HG02981 (cell line): ENCODE results near the gene SPEM3.

Source experiments
- ATAC-seq: cut with Tn5 transposase; IDR thresholded peaks from one replicate; pipeline ENCODE4 v1.9.1; 2021; ENCODE audit warnings: mild to moderate bottlenecking, moderate library complexity; ENCODE audit not compliant: unreplicated experiment

Gene SPEM3

DNA sequence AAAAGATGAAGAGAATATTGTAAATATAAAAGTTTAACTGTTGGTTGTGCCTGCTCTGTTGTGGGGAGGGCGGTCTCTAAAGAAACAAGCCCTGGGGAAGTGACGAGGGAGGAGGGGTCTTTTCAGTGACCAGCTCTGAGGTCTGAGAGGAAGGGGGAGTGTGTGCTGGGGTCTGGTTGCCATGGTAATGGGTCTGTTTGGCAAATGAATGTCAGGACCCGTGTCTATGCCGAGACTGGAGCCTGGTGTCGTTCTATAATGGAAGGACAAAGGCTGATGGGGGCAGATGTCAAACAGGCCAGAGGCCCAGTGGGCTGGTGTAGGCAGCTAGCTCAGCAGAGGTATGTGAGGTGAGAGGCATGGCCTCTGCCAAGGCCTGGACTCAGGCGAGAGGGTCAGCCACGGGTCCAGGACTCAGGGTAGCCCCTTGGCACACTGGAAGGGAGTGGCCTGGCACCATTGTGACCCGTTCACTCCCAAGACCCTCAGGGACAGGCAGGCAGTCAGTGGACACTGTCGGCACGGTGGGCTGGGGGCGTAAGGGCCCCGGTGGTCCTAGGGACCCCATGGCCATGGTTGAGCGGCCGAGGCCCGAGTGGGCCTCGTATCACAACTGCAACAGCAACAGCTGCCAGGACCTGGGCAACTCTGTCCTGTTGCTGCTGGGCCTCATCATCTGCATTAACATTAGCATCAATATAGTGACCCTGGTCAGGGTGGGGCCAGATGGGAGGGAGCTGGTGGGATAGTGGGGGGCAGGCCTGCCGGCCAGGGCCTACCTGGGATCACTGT is 8.6 kb upstream of the SPEM3 start, which contains the start of gene SPEM1:
Gene SPEM1 (plus strand): TSS at position 506 of the 792 bp plus-strand sequence. CDS start 61 bp downstream, at position 567.
- no peak for ATAC-seq

DNA sequence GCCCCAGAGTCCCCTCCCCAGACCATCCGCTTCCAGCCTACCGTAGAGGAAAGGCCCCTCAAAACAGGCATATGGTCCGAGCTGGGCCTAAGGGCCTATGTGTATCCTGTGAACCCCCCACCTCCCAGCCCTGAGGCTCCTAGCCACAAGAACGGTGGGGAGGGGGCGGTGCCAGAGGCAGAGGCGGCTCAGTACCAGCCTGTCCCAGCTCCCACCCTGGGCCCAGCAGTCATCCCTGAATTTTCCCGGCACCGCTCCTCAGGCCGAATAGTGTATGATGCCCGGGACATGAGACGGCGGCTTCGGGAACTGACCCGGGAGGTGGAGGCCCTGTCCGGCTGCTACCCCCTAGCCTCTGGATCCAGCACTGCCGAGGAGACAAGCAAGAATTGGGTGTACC is 7.5 kb upstream of the SPEM3 start:
- no peak for ATAC-seq

DNA sequence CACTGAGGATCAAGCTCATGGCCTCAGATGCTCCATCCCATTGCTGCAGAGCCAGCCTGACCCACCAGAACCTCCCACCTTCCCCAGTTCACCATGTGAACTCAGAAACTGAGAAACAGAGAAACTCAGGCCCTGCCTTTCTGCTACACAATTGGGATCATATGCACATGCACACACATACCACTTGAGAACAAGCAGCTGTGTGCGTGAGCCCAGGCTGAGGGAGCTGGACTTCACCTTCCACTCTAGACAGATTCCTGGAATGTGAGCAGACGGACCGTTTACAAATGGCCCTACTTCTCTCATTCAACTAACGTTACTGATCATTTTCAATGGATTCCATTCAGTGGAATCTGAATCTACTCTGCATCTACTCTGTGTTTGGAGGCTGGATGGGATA is 5.0 kb upstream of the SPEM3 start:
- no peak for ATAC-seq

DNA sequence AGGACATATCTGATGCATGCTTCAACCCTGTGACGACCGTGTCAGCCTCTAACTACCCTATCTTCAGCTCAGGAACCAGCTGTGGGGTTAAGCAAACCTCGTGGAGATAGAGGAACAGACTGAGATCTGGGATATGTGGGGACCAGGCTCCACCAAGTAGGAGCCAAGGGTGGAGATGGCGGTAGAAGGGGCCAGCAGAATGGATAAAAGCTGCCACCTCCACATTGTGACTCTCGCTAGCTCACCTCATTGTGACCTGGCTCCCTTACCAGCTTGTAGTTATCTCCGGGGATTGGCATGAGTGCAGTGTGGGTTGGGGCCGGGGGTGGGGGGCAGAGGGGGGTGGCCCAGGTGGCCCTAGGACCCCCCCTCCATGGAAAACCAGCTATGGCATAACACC is 3.3 kb upstream of the SPEM3 start, which contains the start of gene SPEM2:
Gene SPEM2 (plus strand): TSS at position 301 of the 400 bp plus-strand sequence. CDS start 73 bp downstream, at position 374.
- ATAC-seq = no peak

DNA sequence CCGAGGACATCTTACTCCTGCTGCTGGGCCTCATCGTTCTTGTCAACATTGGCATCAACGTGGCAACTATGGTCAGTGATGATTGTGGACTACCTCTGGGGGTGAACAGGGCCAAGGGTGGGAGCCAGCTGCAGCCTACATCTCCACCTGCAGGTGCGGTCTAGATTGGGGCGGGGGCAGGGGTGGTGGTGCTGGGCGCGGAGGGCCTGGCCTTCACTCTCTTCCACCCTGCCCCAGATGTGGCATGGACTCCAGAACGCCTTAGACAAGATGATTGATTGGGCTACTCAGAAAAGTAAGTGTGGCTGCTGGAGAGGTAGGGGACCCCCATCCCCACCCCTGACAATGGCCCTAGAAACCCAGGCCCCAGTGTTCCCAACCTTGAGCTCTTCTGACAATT is 2.9 kb upstream of the SPEM3 start:
- no peak for ATAC-seq

DNA sequence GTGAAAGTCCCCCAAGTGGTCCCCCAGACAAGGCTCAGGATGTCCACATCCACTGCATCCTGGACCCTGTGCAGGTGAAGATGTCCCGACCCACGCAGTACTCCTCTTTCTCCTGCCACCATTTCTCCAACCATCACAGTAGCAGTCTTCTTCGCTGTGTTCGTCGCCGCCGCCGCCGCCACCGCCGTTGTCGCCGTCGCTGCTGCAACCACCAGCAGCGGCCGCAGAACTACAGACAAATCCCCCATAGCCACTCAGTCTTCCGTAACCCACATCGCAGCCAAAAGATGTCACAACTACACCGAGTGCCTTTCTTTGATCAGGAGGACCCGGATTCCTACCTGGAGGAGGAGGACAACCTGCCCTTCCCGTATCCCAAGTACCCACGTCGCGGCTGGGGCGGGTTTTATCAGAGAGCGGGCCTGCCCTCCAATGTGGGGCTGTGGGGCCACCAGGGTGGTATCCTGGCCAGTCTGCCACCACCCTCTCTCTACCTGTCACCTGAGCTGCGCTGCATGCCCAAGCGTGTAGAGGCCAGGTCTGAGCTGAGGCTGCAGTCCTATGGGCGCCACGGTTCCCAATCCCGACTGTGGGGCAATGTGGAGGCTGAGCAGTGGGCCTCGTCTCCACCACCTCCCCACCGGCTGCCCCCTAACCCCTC is 2.3 kb upstream of the SPEM3 start:
- ATAC-seq = no peak

DNA sequence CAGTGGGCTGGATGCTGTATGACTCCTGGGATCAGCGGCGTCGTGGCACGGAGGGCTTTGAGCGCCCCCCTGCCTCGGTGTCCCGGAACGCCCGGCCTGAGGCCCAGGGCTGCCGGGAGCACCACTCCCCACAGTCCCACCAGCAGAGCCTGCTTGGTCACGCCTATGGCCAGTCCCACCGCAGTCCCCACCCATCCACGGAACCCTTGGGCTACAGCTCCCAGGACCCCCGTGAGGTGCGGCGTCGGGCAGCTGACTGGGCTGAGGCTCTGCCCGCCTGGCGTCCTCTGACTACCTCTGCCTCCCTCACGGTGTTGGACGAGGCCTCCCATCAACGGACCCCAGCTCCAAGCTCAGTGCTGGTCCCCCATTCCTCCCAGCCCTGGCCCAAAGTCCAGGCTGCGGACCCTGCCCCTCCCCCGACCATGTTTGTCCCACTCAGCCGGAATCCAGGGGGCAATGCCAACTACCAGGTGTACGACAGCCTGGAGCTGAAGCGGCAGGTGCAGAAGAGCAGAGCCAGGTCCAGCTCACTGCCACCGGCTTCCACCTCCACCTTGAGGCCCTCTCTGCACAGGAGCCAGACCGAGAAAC is 1.7 kb upstream of the SPEM3 start:
- no peak for ATAC-seq

DNA sequence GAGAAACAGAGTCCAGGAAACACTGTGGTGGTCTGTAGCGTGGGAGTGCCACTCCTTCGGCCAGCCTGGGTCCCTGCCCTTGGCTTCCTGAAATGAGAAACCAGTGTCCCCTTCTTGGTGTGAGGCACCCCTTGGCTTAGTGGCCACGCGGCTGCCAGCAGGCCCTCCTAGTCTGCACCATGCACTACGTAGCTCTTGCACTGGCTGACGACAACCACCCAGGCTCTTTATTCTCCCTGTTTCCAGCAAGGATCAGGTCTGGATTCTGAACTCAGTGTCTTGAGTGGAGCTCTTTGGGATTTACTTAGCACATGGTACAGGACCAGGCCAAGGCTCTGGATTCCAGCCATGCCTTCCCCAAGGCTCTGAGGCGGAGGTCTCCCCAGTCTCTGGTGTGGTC is 1.1 kb upstream of the SPEM3 start:
- ATAC-seq = no peak

DNA sequence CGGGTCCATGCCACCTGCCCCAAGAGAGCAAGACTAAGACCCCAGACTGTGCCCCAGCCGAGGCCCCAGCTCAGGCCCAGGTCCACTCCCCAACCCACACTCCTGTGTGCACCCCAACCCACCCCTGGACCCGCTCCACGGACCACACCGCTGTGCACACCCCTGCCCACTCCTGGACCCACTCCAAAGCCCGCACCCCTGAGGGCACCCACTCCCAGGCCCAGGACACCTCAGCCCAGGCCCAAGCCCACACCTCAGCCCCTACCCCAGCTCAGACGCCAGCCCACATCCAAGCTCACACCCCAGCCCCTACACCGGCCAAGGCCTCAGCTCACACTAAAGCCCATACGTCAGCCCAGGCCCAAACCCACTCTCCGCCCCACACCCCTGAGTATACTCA is 1.1 kb downstream of the SPEM3 start:
- no peak for ATAC-seq

DNA sequence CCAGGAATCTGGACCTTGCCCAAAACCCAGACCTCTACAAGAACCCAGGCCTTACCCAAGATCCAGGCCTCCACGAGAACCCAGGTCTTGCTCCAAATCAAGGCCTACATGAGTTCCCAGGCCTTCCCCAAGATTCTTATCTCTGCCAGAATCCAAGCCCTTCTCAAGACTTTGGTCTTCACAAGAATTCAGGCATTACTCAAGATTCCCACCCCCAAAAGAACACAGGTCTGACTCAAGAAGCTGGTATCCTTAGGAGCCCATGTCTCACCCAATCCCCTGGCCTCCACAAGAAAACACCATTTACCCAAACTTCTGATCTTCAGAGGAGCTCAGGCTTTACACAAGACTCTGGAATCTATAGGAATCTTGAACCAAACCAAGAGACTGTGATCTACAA is 2.6 kb downstream of the SPEM3 start:
- ATAC-seq = no peak

DNA sequence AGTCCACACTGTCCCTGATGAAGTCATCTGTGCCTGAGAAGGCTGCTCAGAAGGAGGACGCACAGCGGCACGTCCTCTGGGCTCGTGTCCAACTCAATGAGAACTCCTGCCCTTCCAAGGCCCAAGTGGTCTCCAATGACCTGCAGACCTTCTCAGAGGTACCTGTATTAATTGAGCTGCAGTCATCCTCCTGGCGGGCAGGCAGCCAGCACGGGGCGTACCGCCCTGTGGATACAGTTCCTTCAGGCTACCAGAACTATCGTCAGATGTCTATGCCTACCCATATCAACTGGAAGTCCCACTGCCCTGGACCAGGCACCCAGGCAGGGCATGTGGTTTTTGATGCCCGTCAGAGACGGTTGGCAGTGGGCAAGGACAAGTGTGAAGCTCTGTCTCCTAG is 3.6 kb downstream of the SPEM3 start:
- no peak for ATAC-seq

DNA sequence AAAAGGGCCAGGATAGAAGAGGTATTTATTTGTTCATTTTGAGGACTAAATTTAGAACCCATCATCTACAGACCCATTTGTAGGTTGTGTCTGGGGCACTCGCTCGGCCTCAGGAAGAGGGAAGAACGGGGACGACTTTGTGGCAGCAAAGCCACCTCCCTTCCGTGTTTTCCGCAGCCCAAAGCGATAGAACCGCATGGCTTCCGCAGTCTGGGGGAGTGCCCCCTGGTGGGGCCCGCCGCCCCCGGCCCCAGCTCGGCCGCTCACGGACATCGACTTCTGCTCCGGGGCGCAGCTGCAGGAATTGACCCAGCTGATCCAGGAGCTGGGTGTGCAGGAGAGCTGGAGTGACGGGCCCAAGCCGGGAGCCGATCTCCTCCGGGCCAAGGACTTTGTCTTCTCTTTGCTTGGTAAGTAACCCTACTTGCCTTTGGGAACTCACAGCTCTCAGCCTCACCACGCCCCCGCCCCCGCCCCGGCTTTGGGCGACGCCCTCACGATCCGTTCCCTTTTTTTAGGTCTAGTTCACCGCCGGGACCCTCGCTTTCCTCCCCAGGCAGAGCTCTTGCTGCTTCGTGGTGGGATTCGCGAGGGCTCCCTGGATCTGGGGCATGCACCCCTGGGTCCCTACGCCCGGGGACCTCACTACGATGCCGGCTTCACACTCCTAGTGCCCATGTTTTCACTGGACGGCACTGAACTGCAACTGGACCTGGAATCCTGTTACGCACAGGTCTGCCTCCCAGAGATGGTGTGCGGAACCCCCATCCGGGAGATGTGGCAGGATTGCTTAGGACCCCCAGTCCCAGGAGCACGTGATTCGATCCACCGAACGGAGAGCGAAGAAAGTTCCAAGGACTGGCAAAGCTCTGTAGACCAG is 7.3 kb downstream of the SPEM3 start:
- ATAC-seq = no peak

DNA sequence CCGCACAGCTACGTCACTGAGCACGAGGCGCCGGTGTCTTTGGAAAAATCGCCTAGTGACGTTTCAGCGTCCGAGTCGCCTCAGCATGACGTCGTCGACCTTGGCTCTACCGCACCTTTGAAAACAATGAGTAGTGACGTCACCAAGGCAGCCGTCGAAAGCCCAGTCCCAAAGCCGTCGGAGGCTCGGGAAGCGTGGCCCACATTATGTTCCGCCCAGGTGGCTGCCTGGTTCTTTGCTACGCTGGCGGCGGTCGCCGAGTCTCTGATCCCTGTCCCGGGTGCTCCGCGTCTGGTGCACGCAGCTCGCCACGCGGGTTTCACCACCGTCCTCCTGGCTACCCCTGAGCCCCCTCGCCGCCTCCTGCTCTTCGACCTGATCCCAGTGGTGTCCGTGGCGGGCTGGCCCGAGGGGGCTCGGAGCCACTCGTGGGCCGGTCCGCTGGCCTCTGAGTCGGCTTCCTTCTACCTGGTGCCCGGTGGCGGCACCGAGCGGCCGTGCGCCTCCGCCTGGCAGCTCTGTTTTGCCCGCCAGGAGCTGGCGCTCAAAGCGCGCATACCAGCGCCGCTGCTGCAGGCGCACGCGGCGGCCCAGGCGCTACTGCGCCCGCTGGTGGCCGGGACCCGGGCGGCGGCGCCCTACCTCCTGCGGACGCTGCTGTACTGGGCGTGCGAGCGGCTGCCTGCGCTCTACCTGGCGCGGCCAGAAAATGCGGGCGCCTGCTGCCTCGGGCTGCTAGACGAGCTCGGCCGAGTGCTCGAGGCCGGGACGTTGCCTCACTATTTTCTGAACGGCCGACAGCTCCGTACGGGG is 8.1 kb downstream of the SPEM3 start:
- ATAC-seq = no peak

DNA sequence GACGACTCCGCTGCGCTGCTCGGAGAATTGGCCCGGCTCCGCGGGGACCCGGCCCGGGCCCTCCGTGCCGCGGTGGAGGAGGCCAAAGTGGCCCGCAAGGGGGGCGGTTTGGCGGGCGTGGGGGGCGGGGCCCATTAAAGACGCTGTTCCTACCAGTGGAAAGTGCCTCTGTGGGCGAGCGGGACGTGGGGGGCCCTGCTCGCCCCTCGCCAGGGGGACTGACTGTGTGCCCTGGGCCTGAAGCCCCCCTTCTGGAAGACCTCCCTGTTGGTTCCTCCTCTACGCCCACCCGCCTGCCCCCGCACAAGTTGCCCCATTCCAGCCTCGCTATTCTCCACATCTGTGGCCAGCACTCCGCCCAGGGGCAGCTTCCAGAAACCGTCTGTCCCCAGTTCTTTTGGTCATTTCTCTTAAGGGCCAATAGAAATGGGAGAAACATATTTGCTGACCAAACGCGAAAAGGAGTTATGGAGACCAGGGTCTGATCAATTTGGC is 8.8 kb downstream of the SPEM3 start:
- no peak for ATAC-seq

DNA sequence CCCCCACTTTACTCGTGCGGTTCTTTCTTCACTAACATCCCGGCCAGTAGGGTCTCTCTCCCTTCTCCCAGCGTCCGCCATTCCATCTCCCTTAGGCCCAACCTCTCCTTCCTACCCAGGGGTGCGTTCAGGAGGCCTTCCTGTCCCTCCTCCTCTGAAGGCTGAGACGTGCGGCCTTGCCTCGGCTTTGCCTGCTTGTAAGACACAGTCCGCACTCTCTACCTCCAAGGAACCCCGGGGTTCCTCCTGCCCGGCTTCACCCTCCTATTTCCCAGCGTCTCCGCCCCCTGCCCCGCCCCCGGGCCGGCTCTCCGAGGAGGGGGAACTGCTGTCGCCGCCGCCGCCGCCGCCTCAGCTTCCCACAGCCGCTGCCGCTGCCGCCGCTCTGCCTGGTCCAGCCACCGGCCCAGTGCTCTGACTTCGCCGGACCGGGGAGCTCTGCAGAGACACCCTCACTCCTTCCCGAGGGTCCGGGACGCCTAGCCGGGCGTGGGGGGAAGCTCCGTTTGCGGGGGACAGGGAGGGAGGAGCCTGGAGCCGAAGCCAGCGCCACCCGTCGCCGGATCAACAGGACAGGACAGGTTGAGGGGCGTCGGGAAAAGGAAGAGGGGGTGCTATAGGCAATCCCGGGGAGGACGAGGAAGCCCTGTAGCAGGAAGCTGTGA is 9.4 kb downstream of the SPEM3 start:
- no peak for ATAC-seq

DNA sequence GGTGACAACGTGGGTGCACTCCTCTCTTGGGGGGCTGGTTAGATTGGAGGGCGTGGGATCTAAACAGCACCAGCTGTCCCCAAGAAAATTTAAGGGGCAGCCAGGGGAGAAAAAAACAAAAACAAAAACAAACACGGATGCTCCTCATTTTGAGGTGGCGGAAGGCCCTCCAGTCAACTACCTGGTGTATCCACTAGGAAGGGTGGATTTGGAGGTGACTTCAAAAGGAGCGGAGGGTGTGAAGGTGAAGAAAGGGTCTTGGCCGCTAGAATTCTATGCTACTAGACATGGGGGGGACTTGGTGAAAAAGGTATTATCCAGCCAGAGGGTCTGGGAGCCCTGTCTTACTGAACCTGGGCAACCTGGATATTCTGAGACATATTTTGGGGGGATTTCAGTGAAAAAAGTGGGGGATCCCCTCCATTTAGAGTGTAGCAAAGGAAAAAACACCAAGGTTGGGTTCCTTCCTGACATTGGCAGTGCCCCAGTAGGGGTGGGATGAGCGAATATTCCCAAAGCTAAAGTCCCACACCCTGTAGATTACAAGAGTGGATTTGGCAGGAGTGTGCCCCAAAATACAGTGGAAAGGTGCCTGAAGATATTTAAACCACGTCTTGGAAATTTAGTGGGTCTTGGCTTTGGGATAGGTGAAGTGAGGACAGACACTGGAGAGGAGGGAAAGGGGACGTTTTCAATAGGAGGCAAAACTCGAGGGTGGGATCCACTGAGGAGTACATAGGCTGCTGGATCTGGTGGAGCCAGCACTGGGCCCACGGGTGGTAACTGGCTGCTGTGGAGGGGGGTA is 10.2 kb downstream of the SPEM3 start:
- ATAC-seq = no peak

DNA sequence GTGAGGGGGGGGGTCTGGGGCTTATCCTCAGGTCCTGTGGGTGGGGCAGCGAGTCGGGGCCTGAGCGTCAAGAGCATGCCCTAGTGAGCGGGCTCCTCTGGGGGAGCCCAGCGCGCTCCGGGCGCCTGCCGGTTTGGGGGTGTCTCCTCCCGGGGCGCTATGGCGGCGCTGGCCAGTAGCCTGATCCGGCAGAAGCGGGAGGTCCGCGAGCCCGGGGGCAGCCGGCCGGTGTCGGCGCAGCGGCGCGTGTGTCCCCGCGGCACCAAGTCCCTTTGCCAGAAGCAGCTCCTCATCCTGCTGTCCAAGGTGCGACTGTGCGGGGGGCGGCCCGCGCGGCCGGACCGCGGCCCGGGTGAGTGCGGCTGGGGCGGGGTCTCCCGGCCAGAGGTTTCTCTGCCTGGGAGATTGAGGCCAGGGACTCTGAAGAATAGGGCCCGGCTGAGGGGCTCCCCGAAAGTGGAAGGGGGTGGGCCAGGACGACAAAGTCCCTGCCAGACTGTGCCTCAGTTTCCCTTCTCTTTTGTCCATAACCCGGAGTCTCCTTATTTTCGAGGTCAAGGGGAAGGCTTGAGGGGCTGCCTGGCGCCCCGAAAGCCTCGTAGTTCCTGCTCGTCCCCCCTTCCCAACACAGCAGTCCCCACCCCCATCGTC is 10.9 kb downstream of the SPEM3 start, which contains the start of gene FGF11:
Gene FGF11 (plus strand): TSS at position 51 of the 651 bp plus-strand sequence. CDS start 109 bp downstream, at position 160.
- no peak for ATAC-seq
